WTC11 (cell line): ENCODE results near the gene SORCS2. TPM values are rescaled to one million over a fixed set of nuclear protein-coding genes. Genes with fewer than 3 reads are reported as not detected.

ENCODE experiments used
- ATAC-seq: fragments of 200-7000 bp; cut with Tn5 transposase; 2 replicates; pipeline ENCODE4 v1.10.0; 2021; ENCODE audit warnings: mild to moderate bottlenecking, moderate library complexity
- CTCF ChIA-PET: fragments of 300-600 bp; sonication (Branson Sonifier 250); formaldehyde crosslinking; loops from one replicate; lab custom pipeline; 2021; ENCODE audit warnings: antibody characterized with exemption; lab: Charles Lee
- POLR2A ChIA-PET: fragments of 350-600 bp; sonication (Branson Sonifier 250); formaldehyde crosslinking; loops from one replicate; lab custom pipeline; 2021; ENCODE audit warnings: antibody characterized with exemption; lab: Charles Lee
- DNase-seq: peaks from one replicate; pipeline ENCODE4 v3.0.0; 2021; ENCODE audit warnings: low spot score
- H3K27ac Mint-ChIP-seq: 2 replicates; pipeline ENCODE4 v1.8.0; 2021; ENCODE audit warnings: mixed read lengths
- H3K27me3 Mint-ChIP-seq: 2 replicates; pipeline ENCODE4 v1.8.0; 2021; ENCODE audit warnings: low read depth, mild to moderate bottlenecking, moderate library complexity, mixed read lengths
- H3K36me3 Mint-ChIP-seq: 2 replicates; pipeline ENCODE4 v1.8.0; 2021; ENCODE audit warnings: mixed read lengths
- H3K4me1 Mint-ChIP-seq: 2 replicates; pipeline ENCODE4 v1.8.0; 2022; ENCODE audit warnings: mixed read lengths
- H3K4me3 Mint-ChIP-seq: 2 replicates; pipeline ENCODE4 v1.8.0; 2021; ENCODE audit warnings: mild to moderate bottlenecking, moderate library complexity, mixed read lengths
- H3K9me3 Mint-ChIP-seq: 2 replicates; pipeline ENCODE4 v1.8.0; 2021; ENCODE audit warnings: mixed read lengths
- FOXP1 ChIP-seq: sonication (generic); formaldehyde crosslinking; IDR thresholded peaks from 2 replicates; pipeline ENCODE4 v1.8.0; 2022; ENCODE audit warnings: missing genetic modification reagents, mild to moderate bottlenecking, moderate library complexity, borderline replicate concordance
- GRHL2 ChIP-seq: fragments of 250-450 bp; sonication (Bioruptor Pico); IDR thresholded peaks from 2 replicates; pipeline ENCODE4 v1.8.0; 2022; ENCODE audit warnings: mild to moderate bottlenecking, moderate library complexity; ENCODE audit not compliant: insufficient replicate concordance, severe bottlenecking
- GTF2I ChIP-seq: fragments of 250-450 bp; sonication (Bioruptor Pico); conservative IDR thresholded peaks from 2 replicates; pipeline ENCODE4 v1.4.0; 2021; ENCODE audit warnings: mild to moderate bottlenecking
- KAT7 ChIP-seq: sonication (generic); formaldehyde crosslinking; IDR thresholded peaks from 2 replicates; pipeline ENCODE4 v1.8.1; 2023; ENCODE audit warnings: missing genetic modification reagents, mild to moderate bottlenecking, borderline replicate concordance
- PRDM15 ChIP-seq: sonication (generic); formaldehyde crosslinking; IDR thresholded peaks from 2 replicates; pipeline ENCODE4 v1.8.0; 2022; ENCODE audit warnings: missing genetic modification reagents
- TP53 ChIP-seq: sonication (generic); formaldehyde crosslinking; IDR thresholded peaks from 2 replicates; pipeline ENCODE4 v1.8.1; 2023; ENCODE audit warnings: mild to moderate bottlenecking, missing genetic modification reagents
- ZMAT4 ChIP-seq: fragments of 250-450 bp; sonication (Bioruptor Pico); IDR thresholded peaks from 2 replicates; pipeline ENCODE4 v1.9.0; 2021; ENCODE audit warnings: mild to moderate bottlenecking
- ZNF121 ChIP-seq: sonication (generic); formaldehyde crosslinking; IDR thresholded peaks from 2 replicates; pipeline ENCODE4 v1.8.0; 2023; ENCODE audit warnings: missing genetic modification reagents
- ZNF219 ChIP-seq: sonication (generic); formaldehyde crosslinking; IDR thresholded peaks from 2 replicates; pipeline ENCODE4 v1.8.0; 2023; ENCODE audit warnings: missing genetic modification reagents, mild to moderate bottlenecking, borderline replicate concordance
- ZNF416 ChIP-seq: fragments of 250-450 bp; sonication (Bioruptor Pico); IDR thresholded peaks from 2 replicates; pipeline ENCODE4 v1.9.0; 2021; ENCODE audit warnings: mild to moderate bottlenecking, inconsistent platforms
- ZNF423 ChIP-seq: fragments of 250-450 bp; sonication (Bioruptor Pico); IDR thresholded peaks from 2 replicates; pipeline ENCODE4 v2.1.2; 2022; ENCODE audit warnings: mild to moderate bottlenecking, moderate library complexity
- total RNA-seq: library from RNA; stranded (reverse); gene quantifications from 3 replicates; pipeline ENCODE4 v1.2.3, GENCODE V29; 2021
- TF ChIP-seq, protein P1 (sequence below): sonication (generic); formaldehyde crosslinking; IDR thresholded peaks from 2 replicates; pipeline ENCODE4 v1.8.1; 2023; ENCODE audit warnings: mild to moderate bottlenecking, missing genetic modification reagents
- TF ChIP-seq, protein P2 (sequence below): sonication (generic); formaldehyde crosslinking; IDR thresholded peaks from 2 replicates; pipeline ENCODE4 v1.8.1; 2023; ENCODE audit warnings: mild to moderate bottlenecking, moderate library complexity, missing genetic modification reagents
- TF ChIP-seq, protein P3 (sequence below): sonication (generic); formaldehyde crosslinking; IDR thresholded peaks from 2 replicates; pipeline ENCODE4 v1.8.1; 2022; ENCODE audit warnings: mild to moderate bottlenecking, missing genetic modification reagents, moderate library complexity, borderline replicate concordance

SORCS2 gene
- total RNA-seq, 1 experiment from 2014 or later: 6.6 TPM

DNA sequence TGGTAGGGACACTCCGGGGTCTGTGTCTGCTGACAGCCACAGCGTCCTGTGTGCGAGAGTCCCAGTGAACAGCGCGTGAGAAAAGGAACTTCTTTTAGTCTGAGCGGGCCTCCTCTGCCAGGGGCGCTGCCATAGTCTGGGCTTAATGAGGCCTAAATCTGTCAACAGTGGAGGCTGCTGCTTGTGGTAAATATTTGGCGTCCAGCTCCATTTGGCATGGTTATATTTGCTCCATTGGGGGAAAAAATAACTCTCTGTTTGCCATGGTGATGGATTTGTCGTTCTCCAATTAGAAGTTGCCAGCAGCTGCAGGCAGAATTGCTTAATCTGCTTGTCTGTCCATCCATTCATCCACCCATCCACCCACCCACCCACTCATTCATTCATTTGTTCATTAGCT is 313.8 kb downstream of the SORCS2 start (continued):
- TF ChIP-seq PRDM15 (no peak), ZNF219 (CRISPR knock-in tag) (no peak), ZNF121 (CRISPR knock-in tag) (no peak), KAT7 (CRISPR knock-in tag) (no peak), ZNF423 (CRISPR knock-in tag) (no peak), ZMAT4 (CRISPR knock-in tag) (no peak), ZNF416 (no peak), TP53 (CRISPR knock-in tag) (no peak)
- TF ChIP-seq, protein P1, sequence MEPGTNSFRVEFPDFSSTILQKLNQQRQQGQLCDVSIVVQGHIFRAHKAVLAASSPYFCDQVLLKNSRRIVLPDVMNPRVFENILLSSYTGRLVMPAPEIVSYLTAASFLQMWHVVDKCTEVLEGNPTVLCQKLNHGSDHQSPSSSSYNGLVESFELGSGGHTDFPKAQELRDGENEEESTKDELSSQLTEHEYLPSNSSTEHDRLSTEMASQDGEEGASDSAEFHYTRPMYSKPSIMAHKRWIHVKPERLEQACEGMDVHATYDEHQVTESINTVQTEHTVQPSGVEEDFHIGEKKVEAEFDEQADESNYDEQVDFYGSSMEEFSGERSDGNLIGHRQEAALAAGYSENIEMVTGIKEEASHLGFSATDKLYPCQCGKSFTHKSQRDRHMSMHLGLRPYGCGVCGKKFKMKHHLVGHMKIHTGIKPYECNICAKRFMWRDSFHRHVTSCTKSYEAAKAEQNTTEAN (CRISPR knock-in tag): no peak

DNA sequence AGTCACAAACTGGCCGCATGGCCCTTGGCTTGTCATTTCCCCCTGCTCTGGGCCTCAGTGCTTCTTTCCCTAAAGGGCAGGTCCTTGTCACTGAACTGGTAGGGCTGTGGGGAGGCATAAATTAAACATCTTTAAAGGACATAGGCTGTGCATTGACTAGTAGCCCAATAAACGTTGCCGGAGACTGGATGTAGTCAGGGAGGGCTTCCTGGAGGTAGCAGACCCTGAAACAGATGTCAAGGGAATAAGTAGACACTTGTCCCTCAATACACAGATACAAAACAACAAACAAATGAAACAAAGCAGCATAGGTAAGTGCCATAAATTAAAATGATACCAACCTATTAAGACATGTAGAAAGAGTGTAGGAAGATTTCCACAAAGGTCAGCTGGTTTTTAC is 314.2 kb downstream of the SORCS2 start:
- TF ChIP-seq GTF2I (no peak), GRHL2 (CRISPR knock-in tag) (no peak), FOXP1 (CRISPR knock-in tag) (no peak)
- TF ChIP-seq, protein P2, sequence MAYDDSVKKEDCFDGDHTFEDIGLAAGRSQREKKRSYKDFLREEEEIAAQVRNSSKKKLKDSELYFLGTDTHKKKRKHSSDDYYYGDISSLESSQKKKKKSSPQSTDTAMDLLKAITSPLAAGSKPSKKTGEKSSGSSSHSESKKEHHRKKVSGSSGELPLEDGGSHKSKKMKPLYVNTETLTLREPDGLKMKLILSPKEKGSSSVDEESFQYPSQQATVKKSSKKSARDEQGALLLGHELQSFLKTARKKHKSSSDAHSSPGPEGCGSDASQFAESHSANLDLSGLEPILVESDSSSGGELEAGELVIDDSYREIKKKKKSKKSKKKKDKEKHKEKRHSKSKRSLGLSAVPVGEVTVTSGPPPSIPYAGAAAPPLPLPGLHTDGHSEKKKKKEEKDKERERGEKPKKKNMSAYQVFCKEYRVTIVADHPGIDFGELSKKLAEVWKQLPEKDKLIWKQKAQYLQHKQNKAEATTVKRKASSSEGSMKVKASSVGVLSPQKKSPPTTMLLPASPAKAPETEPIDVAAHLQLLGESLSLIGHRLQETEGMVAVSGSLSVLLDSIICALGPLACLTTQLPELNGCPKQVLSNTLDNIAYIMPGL: no peak
- ChIA-PET POLR2A (no interaction called here), CTCF (no interaction called here)
- peaks cover 6% of the 10 kb centered on the region for H3K4me1 Mint-ChIP-seq
- DNase-seq: no peak
- H3K9me3 Mint-ChIP-seq: no peaks in the 10 kb centered on the region
- no peak overlapping the region for H3K4me3 Mint-ChIP-seq
- H3K27me3 Mint-ChIP-seq: no peaks in the 10 kb centered on the region
- H3K27ac Mint-ChIP-seq: no peak overlapping the region
- no peaks in the 10 kb centered on the region for H3K36me3 Mint-ChIP-seq
- ATAC-seq: no peak

DNA sequence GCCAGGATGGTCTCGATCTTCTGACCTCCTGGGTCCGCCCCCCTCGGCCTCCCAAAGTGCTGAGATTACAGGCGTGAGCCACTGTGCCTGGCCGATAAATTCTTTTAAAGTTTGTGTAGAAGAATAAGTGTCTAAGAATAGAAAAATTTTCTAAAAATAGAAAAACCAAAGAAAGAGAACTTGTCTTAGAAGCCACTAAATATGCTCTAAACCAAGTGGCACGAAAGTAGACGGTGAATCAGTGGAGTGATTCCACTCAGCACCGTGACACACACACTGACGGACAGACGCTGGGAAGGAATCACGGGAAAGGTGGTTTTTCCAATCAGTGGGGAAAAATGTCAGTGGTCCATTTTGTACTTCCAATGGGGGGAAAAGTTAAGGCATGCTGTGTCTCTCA is 315.0 kb downstream of the SORCS2 start:
- Mint-ChIP-seq H3K9me3 (no peaks in the 10 kb centered on the region), H3K4me1 (peaks cover 12% of the 10 kb centered on the region), H3K27me3 (no peaks in the 10 kb centered on the region), H3K36me3 (no peaks in the 10 kb centered on the region), H3K4me3 (no peak overlapping the region), H3K27ac (no peak overlapping the region)
- ChIA-PET CTCF (no interaction called here), POLR2A (no interaction called here)
- ATAC-seq: no peak
- TF ChIP-seq, protein P3, sequence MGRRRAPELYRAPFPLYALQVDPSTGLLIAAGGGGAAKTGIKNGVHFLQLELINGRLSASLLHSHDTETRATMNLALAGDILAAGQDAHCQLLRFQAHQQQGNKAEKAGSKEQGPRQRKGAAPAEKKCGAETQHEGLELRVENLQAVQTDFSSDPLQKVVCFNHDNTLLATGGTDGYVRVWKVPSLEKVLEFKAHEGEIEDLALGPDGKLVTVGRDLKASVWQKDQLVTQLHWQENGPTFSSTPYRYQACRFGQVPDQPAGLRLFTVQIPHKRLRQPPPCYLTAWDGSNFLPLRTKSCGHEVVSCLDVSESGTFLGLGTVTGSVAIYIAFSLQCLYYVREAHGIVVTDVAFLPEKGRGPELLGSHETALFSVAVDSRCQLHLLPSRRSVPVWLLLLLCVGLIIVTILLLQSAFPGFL (CRISPR knock-in tag): no peak
- no peak for DNase-seq
